Caco-2 (cell line): ENCODE results near the gene BUD13. TPM values are rescaled to one million over a fixed set of nuclear protein-coding genes. Genes with fewer than 3 reads are reported as not detected.

Source experiments
- BruUV-seq: library from RNA; stranded (reverse); fragments of 400-500 nt; replicated peaks from 2 replicates; lab custom pipeline; 2021; lab: Mats Ljungman, UMichigan
- CTCF ChIA-PET: fragments of 300-600 bp; sonication (Branson Sonifier 250); formaldehyde crosslinking; loops from one replicate; lab custom pipeline; 2022; ENCODE audit warnings: antibody characterized with exemption; lab: Charles Lee
- POLR2A ChIA-PET: fragments of 300-600 bp; sonication (Branson Sonifier 250); formaldehyde crosslinking; loops from one replicate; lab custom pipeline; 2022; ENCODE audit warnings: antibody characterized with exemption; lab: Charles Lee
- DNase-seq, 2 experiments: peaks; one replicate each; pipeline versions ENCODE4 v3.0.0 to v3.0.0-alpha.2; 2020 to 2022
- H3K27me3 ChIP-seq: replicated peaks from 2 replicates; pipeline ENCODE4 v1.6.0; 2011; ENCODE audit warnings: low read length; ENCODE audit not compliant: control insufficient read depth, insufficient read depth
- H3K36me3 ChIP-seq: 2 replicates; pipeline ENCODE4 v1.5.1; 2011; ENCODE audit warnings: low read length; ENCODE audit not compliant: control insufficient read depth, insufficient read depth
- H3K4me1 ChIP-seq: fragments of 250-450 bp; sonication (Bioruptor Pico); 2 replicates; pipeline ENCODE4 v1.5.1; 2020; ENCODE audit warnings: mild to moderate bottlenecking
- H3K4me3 ChIP-seq: 2 replicates; pipeline ENCODE4 v1.5.1; 2011; ENCODE audit warnings: low read depth, mild to moderate bottlenecking, control low read depth, low read length
- H3K9me3 ChIP-seq: fragments of 250-450 bp; sonication (Bioruptor Pico); 2 replicates; pipeline ENCODE4 v1.5.1; 2020; ENCODE audit warnings: mild to moderate bottlenecking, moderate library complexity
- H3K27ac Mint-ChIP-seq: one replicate; pipeline ENCODE4 v1.8.0; 2022; ENCODE audit warnings: mixed read lengths; ENCODE audit not compliant: unreplicated experiment
- H3K27me3 Mint-ChIP-seq: one replicate; pipeline ENCODE4 v1.8.0; 2022; ENCODE audit warnings: mixed read lengths; ENCODE audit not compliant: insufficient read depth, unreplicated experiment
- H3K36me3 Mint-ChIP-seq: one replicate; pipeline ENCODE4 v1.8.0; 2022; ENCODE audit warnings: mild to moderate bottlenecking, mixed read lengths; ENCODE audit not compliant: insufficient read depth, unreplicated experiment
- H3K4me1 Mint-ChIP-seq: one replicate; pipeline ENCODE4 v1.8.0; 2022; ENCODE audit warnings: low read depth, mixed read lengths; ENCODE audit not compliant: unreplicated experiment
- H3K4me3 Mint-ChIP-seq: one replicate; pipeline ENCODE4 v1.8.0; 2022; ENCODE audit warnings: mild to moderate bottlenecking, moderate library complexity, mixed read lengths; ENCODE audit not compliant: unreplicated experiment
- H3K9me3 Mint-ChIP-seq: one replicate; pipeline ENCODE4 v1.8.0; 2022; ENCODE audit warnings: mixed read lengths; ENCODE audit not compliant: unreplicated experiment
- intact Hi-C: fragments of 100-400 bp; cut with micrococcal nuclease; formaldehyde crosslinking; loops from one replicate; pipeline ENCODE4 v1.10.0; 2022; ENCODE audit not compliant: unreplicated experiment
- total RNA-seq: library from RNA; stranded (reverse); gene quantifications from 2 replicates; pipeline ENCODE4 v1.2.3, GENCODE V29; 2022
- TF ChIP-seq, protein P1 (sequence below), 2 experiments: fragments of 200-600 bp in 1 of 2; IDR thresholded peaks; 1 replicate in 1 of 2; 2 replicates in 1 of 2; pipeline versions ENCODE4 v1.5.1 to v1.8.0; 2011 to 2022; ENCODE audit warnings: antibody characterized with exemption in 1 of 2, control low read depth in 1 of 2, inconsistent platforms in 1 of 2, low read depth in 1 of 2, low read length in 1 of 2, mild to moderate bottlenecking in 1 of 2, moderate library complexity in 1 of 2; ENCODE audit not compliant: insufficient read depth in 1 of 2, severe bottlenecking in 1 of 2, unreplicated experiment in 1 of 2

BUD13 gene
- total RNA-seq, 1 experiment from 2014 or later = 42.6 TPM

DNA sequence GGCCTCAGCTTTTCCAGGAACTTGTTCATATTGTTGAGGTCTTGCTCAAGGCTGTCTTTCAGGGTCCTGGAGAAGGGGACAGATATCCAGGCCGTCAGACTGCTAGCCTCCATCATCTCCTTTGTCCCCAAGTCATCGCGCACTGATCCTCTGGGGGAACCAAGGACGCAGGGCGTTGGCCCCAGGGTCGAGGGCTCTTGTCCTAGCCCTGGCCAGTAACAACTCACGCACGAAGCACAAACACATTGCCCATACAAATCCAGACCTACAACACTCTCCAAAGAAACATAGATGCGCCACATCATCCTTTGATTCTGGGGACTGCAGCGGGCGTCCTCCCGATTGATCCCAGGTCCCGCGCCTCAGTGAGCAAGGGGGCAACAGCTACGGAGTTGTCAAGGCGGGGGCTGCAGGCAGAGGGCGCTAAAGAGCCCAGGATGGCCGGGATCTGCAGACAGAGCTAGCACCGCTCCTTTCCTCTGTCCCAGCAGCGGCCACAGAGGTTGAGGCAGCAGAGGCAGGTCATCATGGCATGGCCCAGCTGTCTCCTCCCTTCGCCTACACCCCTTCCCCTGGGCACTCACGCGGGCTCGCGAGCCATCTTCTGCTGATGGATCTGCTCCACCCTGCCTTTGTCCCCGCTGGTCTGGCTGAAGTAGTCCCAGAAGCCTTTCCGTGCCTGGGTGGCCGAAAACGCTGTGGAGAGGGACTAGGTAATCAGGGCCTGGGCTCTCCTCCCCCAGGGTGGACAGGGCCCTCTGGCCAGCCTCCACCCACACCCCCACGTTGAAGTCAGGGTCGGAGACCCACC, 18.4 kb upstream of the BUD13 start:
- H3K36me3 Mint-ChIP-seq = peaks cover 19% of the 10 kb centered on the region
- H3K27me3 Mint-ChIP-seq = no peaks in the 10 kb centered on the region
- TF ChIP-seq, protein P1, sequence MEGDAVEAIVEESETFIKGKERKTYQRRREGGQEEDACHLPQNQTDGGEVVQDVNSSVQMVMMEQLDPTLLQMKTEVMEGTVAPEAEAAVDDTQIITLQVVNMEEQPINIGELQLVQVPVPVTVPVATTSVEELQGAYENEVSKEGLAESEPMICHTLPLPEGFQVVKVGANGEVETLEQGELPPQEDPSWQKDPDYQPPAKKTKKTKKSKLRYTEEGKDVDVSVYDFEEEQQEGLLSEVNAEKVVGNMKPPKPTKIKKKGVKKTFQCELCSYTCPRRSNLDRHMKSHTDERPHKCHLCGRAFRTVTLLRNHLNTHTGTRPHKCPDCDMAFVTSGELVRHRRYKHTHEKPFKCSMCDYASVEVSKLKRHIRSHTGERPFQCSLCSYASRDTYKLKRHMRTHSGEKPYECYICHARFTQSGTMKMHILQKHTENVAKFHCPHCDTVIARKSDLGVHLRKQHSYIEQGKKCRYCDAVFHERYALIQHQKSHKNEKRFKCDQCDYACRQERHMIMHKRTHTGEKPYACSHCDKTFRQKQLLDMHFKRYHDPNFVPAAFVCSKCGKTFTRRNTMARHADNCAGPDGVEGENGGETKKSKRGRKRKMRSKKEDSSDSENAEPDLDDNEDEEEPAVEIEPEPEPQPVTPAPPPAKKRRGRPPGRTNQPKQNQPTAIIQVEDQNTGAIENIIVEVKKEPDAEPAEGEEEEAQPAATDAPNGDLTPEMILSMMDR (IDR thresholded peaks at IDR 0.05; ENCODE audit: insufficient read depth in 1 of 2, low read depth in 1 of 2, low read length in 1 of 2, severe bottlenecking in 1 of 2, unreplicated experiment in 1 of 2) = peak; percentile 86 to 96
- intact Hi-C loops = loop anchor here (1.0 kb wide), 2 partner anchors 45 to 315 kb away; no protein-coding TSS in a partner anchor
- Histone ChIP-seq H3K9me3 (no peaks in the 10 kb centered on the region; the same call in 1 of the 2 replicates), H3K4me1 (peaks cover 50% of the 10 kb centered on the region), H3K36me3 (peaks cover 1% of the 10 kb centered on the region; the same call in 1 of the 2 replicates), H3K27me3 (no peaks in the 10 kb centered on the region), H3K4me3 (no peak overlapping the region)
- H3K27ac Mint-ChIP-seq = peak overlapping the region; percentile 4
- peaks cover 41% of the 10 kb centered on the region for H3K4me1 Mint-ChIP-seq
- H3K9me3 Mint-ChIP-seq = peaks cover 14% of the 10 kb centered on the region
- ChIA-PET CTCF (interaction anchor here (0.6 to 5.5 kb wide), 22 partner anchors 8 to 436 kb away, joined by 3 to 52 read pairs (median 4); partner anchors contain the start of genes APOA1, APOA4 and APOC3), POLR2A (interaction anchor here (1.3 to 2.1 kb wide), 2 partner anchors 38 to 46 kb away, joined by 8 to 11 read pairs; partner anchors contain the start of genes APOA1 and APOC3)
- peak; percentile 79 to 84 for DNase-seq
- no TSS peak for BruUV-seq
- no peak overlapping the region for H3K4me3 Mint-ChIP-seq

DNA sequence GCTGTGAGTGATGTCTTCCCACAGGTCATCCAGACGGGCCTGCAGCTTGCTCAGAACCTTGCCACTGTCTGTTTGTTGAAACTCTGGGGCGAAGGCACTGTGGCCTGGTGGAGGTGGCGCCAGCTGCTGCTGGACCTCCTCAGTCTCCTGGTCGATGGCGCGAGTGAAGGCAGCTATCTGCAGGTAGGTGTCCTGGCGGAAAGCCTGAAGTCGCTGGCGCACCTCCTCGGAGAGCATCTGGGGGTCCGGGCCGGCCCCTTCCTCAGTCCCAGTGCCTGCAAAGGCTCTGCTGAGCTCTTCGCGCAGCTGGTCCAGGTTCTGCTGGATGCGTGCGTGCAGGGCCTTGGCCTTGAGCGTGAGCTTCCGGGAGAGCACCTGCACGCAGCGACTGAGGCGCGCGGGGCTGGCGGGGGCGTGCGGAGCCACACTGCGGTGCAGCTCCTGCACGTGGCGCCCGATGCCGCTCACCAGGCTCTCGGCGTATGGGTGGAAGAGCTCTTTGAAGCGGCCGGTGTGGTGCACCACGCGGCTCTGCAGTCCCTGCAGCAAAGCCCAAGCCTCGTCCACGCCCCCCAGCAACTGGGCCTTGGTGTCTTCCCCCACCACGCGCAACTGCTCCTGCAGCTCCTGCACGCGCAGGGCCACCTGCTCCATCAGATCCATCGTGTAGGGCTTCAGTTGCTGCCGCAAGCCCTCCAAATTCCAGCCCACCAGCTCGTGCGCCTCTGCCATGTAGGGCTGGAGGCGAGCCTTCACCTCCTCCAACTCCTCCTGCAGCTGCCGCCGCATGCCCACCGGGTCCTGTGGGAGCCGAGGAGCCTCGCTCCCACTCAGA, 17.6 kb upstream of the BUD13 start:
- no TSS peak for BruUV-seq
- Histone ChIP-seq H3K27me3 (no peaks in the 10 kb centered on the region), H3K9me3 (no peaks in the 10 kb centered on the region; the same call in 1 of the 2 replicates), H3K4me1 (peaks cover 56% of the 10 kb centered on the region), H3K4me3 (no peak overlapping the region), H3K36me3 (peaks cover 4% of the 10 kb centered on the region; the same call in 1 of the 2 replicates)
- Mint-ChIP-seq H3K27ac (peak overlapping the region; percentile 4), H3K9me3 (peaks cover 14% of the 10 kb centered on the region), H3K36me3 (peaks cover 27% of the 10 kb centered on the region), H3K4me1 (peaks cover 42% of the 10 kb centered on the region), H3K4me3 (no peak overlapping the region), H3K27me3 (no peaks in the 10 kb centered on the region)
- TF ChIP-seq, protein P1 (IDR thresholded peaks at IDR 0.05; ENCODE audit: insufficient read depth in 1 of 2, low read depth in 1 of 2, low read length in 1 of 2, severe bottlenecking in 1 of 2, unreplicated experiment in 1 of 2) = no peak
- DNase-seq = no peak
- POLR2A ChIA-PET = interaction anchor here (1.3 to 2.1 kb wide), 2 partner anchors 39 to 46 kb away, joined by 8 to 11 read pairs; partner anchors contain the start of genes APOA1 and APOC3
- CTCF ChIA-PET = interaction anchor here (0.6 to 5.5 kb wide), 18 partner anchors 7 to 436 kb away, joined by 3 to 52 read pairs (median 4); partner anchors contain the start of genes APOA1 and APOC3
- intact Hi-C loops = loop anchor here (1.0 kb wide), 2 partner anchors 46 to 316 kb away; no protein-coding TSS in a partner anchor
